ENCODE data around the gene SH3RF3.

SH3RF3 gene

GRCh38 chr2:109486711-109487535, 357.9 kb downstream of the SH3RF3 start:
- no peaks in the 10 kb centered on the region for H3K27me3 ChIP-seq (ENCODE audit: control insufficient read depth, insufficient read depth, low read length)

GRCh38 chr2:109487536-109487869, 358.5 kb downstream of the SH3RF3 start:
- no peaks in the 10 kb centered on the region for H3K36me3 ChIP-seq (ENCODE audit: control insufficient read depth, insufficient read depth, low read length)
- H3K4me3 ChIP-seq (ENCODE audit: low read length): no peak overlapping the region
- no peaks in the 10 kb centered on the region for H3K4me1 ChIP-seq (ENCODE audit: control insufficient read depth, insufficient read depth, low read length)
- no peak for DNase-seq (ENCODE audit: low read depth, low spot score)
- WGBS (ENCODE audit: insufficient coverage, insufficient read length): no CpG with 5 or more reads among the region's 7 CpGs
- H3K27ac ChIP-seq (ENCODE audit: low read length): no peak overlapping the region
- H3K9me3 ChIP-seq (ENCODE audit: control insufficient read depth, insufficient read depth, low read length): no peaks in the 10 kb centered on the region
- H3K27me3 ChIP-seq (ENCODE audit: control insufficient read depth, insufficient read depth, low read length): no peaks in the 10 kb centered on the region

More at GRCh38 chr2:109486711-109487535, 357.9 kb downstream of the SH3RF3 start:
- Histone ChIP-seq H3K27ac (ENCODE audit: low read length) (no peak overlapping the region), H3K9me3 (ENCODE audit: control insufficient read depth, insufficient read depth, low read length) (no peaks in the 10 kb centered on the region), H3K36me3 (ENCODE audit: control insufficient read depth, insufficient read depth, low read length) (no peaks in the 10 kb centered on the region), H3K4me3 (ENCODE audit: low read length) (no peak overlapping the region), H3K4me1 (ENCODE audit: control insufficient read depth, insufficient read depth, low read length) (no peaks in the 10 kb centered on the region)
- WGBS (ENCODE audit: insufficient coverage, insufficient read length): no CpG with 5 or more reads among the region's 19 CpGs
- DNase-seq (ENCODE audit: low read depth, low spot score): no peak

- Histone ChIP-seq H3K4me1 (ENCODE audit: control insufficient read depth, insufficient read depth, low read length) (no peaks in the 10 kb centered on the region), H3K9me3 (ENCODE audit: control insufficient read depth, insufficient read depth, low read length) (no peaks in the 10 kb centered on the region), H3K4me3 (ENCODE audit: low read length) (no peak overlapping the region), H3K27me3 (ENCODE audit: control insufficient read depth, insufficient read depth, low read length) (no peaks in the 10 kb centered on the region), H3K27ac (ENCODE audit: low read length) (no peak overlapping the region), H3K36me3 (ENCODE audit: control insufficient read depth, insufficient read depth, low read length) (no peaks in the 10 kb centered on the region)
- DNase-seq (ENCODE audit: low read depth, low spot score): no peak
- WGBS (ENCODE audit: insufficient coverage, insufficient read length): no CpG with 5 or more reads among the region's 14 CpGs
Observed at GRCh38 chr2:109487871-109488655, 359.1 kb downstream of the SH3RF3 start.

GRCh38 chr2:109489296-109489695, 360.3 kb downstream of the SH3RF3 start:
- H3K27ac ChIP-seq (ENCODE audit: low read length): no peak overlapping the region
- H3K4me1 ChIP-seq (ENCODE audit: control insufficient read depth, insufficient read depth, low read length): no peaks in the 10 kb centered on the region
- H3K36me3 ChIP-seq (ENCODE audit: control insufficient read depth, insufficient read depth, low read length): no peaks in the 10 kb centered on the region
- no CpG with 5 or more reads among the region's 9 CpGs for WGBS (ENCODE audit: insufficient coverage, insufficient read length)
- H3K4me3 ChIP-seq (ENCODE audit: low read length): no peak overlapping the region
- H3K27me3 ChIP-seq (ENCODE audit: control insufficient read depth, insufficient read depth, low read length): no peaks in the 10 kb centered on the region
- DNase-seq (ENCODE audit: low read depth, low spot score): no peak
- no peaks in the 10 kb centered on the region for H3K9me3 ChIP-seq (ENCODE audit: control insufficient read depth, insufficient read depth, low read length)

- Histone ChIP-seq H3K27me3 (ENCODE audit: control insufficient read depth, insufficient read depth, low read length) (no peaks in the 10 kb centered on the region), H3K27ac (ENCODE audit: low read length) (no peak overlapping the region), H3K36me3 (ENCODE audit: control insufficient read depth, insufficient read depth, low read length) (no peaks in the 10 kb centered on the region), H3K4me1 (ENCODE audit: control insufficient read depth, insufficient read depth, low read length) (no peaks in the 10 kb centered on the region), H3K9me3 (ENCODE audit: control insufficient read depth, insufficient read depth, low read length) (no peaks in the 10 kb centered on the region), H3K4me3 (ENCODE audit: low read length) (no peak overlapping the region)
- WGBS (ENCODE audit: insufficient coverage, insufficient read length): 100% methylated on average over 4 of the region's 4 CpGs
- DNase-seq (ENCODE audit: low read depth, low spot score): no peak
Observed at GRCh38 chr2:109493176-109493935, 364.4 kb downstream of the SH3RF3 start.

- no CpG with 5 or more reads among the region's 3 CpGs for WGBS (ENCODE audit: insufficient coverage, insufficient read length)
Observed at GRCh38 chr2:109494351-109494750, 365.3 kb downstream of the SH3RF3 start.

GRCh38 chr2:109497463-109497862, 368.5 kb downstream of the SH3RF3 start:
- no CpG with 5 or more reads among the region's 8 CpGs for WGBS (ENCODE audit: insufficient coverage, insufficient read length)
- no peaks in the 10 kb centered on the region for H3K4me1 ChIP-seq (ENCODE audit: control insufficient read depth, insufficient read depth, low read length)
- DNase-seq (ENCODE audit: low read depth, low spot score): no peak
- H3K4me3 ChIP-seq (ENCODE audit: low read length): no peak overlapping the region
- H3K27ac ChIP-seq (ENCODE audit: low read length): no peak overlapping the region
- H3K36me3 ChIP-seq (ENCODE audit: control insufficient read depth, insufficient read depth, low read length): no peaks in the 10 kb centered on the region
- no peaks in the 10 kb centered on the region for H3K9me3 ChIP-seq (ENCODE audit: control insufficient read depth, insufficient read depth, low read length)
- H3K27me3 ChIP-seq (ENCODE audit: control insufficient read depth, insufficient read depth, low read length): no peaks in the 10 kb centered on the region

More at GRCh38 chr2:109494351-109494750, 365.3 kb downstream of the SH3RF3 start:
- Histone ChIP-seq H3K27me3 (ENCODE audit: control insufficient read depth, insufficient read depth, low read length) (no peaks in the 10 kb centered on the region), H3K27ac (ENCODE audit: low read length) (no peak overlapping the region), H3K4me3 (ENCODE audit: low read length) (no peak overlapping the region), H3K9me3 (ENCODE audit: control insufficient read depth, insufficient read depth, low read length) (no peaks in the 10 kb centered on the region), H3K4me1 (ENCODE audit: control insufficient read depth, insufficient read depth, low read length) (no peaks in the 10 kb centered on the region), H3K36me3 (ENCODE audit: control insufficient read depth, insufficient read depth, low read length) (no peaks in the 10 kb centered on the region)
- no peak for DNase-seq (ENCODE audit: low read depth, low spot score)

- Histone ChIP-seq H3K36me3 (ENCODE audit: control insufficient read depth, insufficient read depth, low read length) (no peaks in the 10 kb centered on the region), H3K4me3 (ENCODE audit: low read length) (no peak overlapping the region), H3K27ac (ENCODE audit: low read length) (no peak overlapping the region), H3K4me1 (ENCODE audit: control insufficient read depth, insufficient read depth, low read length) (no peaks in the 10 kb centered on the region), H3K27me3 (ENCODE audit: control insufficient read depth, insufficient read depth, low read length) (no peaks in the 10 kb centered on the region), H3K9me3 (ENCODE audit: control insufficient read depth, insufficient read depth, low read length) (no peaks in the 10 kb centered on the region)
- no peak for DNase-seq (ENCODE audit: low read depth, low spot score)
- no CpG with 5 or more reads among the region's 19 CpGs for WGBS (ENCODE audit: insufficient coverage, insufficient read length)
Observed at GRCh38 chr2:109497911-109498870, 369.2 kb downstream of the SH3RF3 start.

GRCh38 chr2:109498906-109499305, 369.9 kb downstream of the SH3RF3 start:
- DNase-seq (ENCODE audit: low read depth, low spot score): no peak
- WGBS (ENCODE audit: insufficient coverage, insufficient read length): no CpG with 5 or more reads among the region's 15 CpGs

More at GRCh38 chr2:109498906-109499305, 369.9 kb downstream of the SH3RF3 start:
- no peaks in the 10 kb centered on the region for H3K27me3 ChIP-seq (ENCODE audit: control insufficient read depth, insufficient read depth, low read length)
- no peak overlapping the region for H3K27ac ChIP-seq (ENCODE audit: low read length)
- H3K9me3 ChIP-seq (ENCODE audit: control insufficient read depth, insufficient read depth, low read length): no peaks in the 10 kb centered on the region
- no peaks in the 10 kb centered on the region for H3K36me3 ChIP-seq (ENCODE audit: control insufficient read depth, insufficient read depth, low read length)
- no peaks in the 10 kb centered on the region for H3K4me1 ChIP-seq (ENCODE audit: control insufficient read depth, insufficient read depth, low read length)
- H3K4me3 ChIP-seq (ENCODE audit: low read length): no peak overlapping the region

Measured in iPS DF 6.9 (cell line).